Breast epithelium (tissue), 4 donors: Measurements from ENCODE around the gene FGF4. TPM values are rescaled to one million over a fixed set of nuclear protein-coding genes. Genes with fewer than 3 reads are reported as not detected.

Experiments
- DNase-seq, 2 donors: peaks; one replicate each; pipeline ENCODE4 v3.0.0-alpha.2; 2019; ENCODE audit warnings: low spot score in 2 of 2
- H3K27ac ChIP-seq, 2 donors: fragments of 200-600 bp; sonication (generic) in 1 of 2; one replicate each; pipeline ENCODE4 v1.5.1; 2016 to 2019; ENCODE audit warnings: mild to moderate bottlenecking in 1 of 2
- H3K27me3 ChIP-seq, 2 donors: fragments of 200-600 bp; sonication (generic) in 1 of 2; one replicate each; pipeline versions ENCODE4 v1.5.1 to v1.6.0; 2017 to 2019; ENCODE audit warnings: control low read depth in 1 of 2, mild to moderate bottlenecking in 1 of 2
- H3K36me3 ChIP-seq: fragments of 200-600 bp; one replicate; pipeline ENCODE4 v1.5.1; 2019
- H3K4me1 ChIP-seq, 2 donors: fragments of 200-600 bp; sonication (generic); one replicate each; pipeline ENCODE4 v1.5.1; 2016 to 2019; ENCODE audit warnings: control low read depth in 1 of 2
- H3K4me3 ChIP-seq, 3 donors: fragments of 200-600 bp; sonication (generic); 1 replicate in 2 of 3; 2 replicates in 1 of 3; pipeline ENCODE4 v1.5.1; 2016 to 2019; ENCODE audit warnings: mild to moderate bottlenecking in 3 of 3, moderate library complexity in 2 of 3
- H3K9me3 ChIP-seq, 2 donors: fragments of 200-600 bp; sonication (generic) in 1 of 2; one replicate each; pipeline ENCODE4 v1.5.1; 2016 to 2019; ENCODE audit warnings: control low read depth in 1 of 2
- CTCF ChIP-seq, 3 donors: fragments of 450-650 bp; IDR thresholded peaks; one replicate each; pipeline ENCODE4 v1.5.1; 2016 to 2017; ENCODE audit warnings: antibody characterized with exemption in 3 of 3, mild to moderate bottlenecking in 3 of 3, moderate library complexity in 3 of 3
- POLR2A ChIP-seq: fragments of 450-650 bp; IDR thresholded peaks from one replicate; pipeline ENCODE4 v1.6.1; 2016; ENCODE audit warnings: antibody characterized with exemption, mild to moderate bottlenecking, moderate library complexity
- POLR2AphosphoS5 ChIP-seq, 3 donors: sonication (generic); formaldehyde crosslinking; IDR thresholded peaks; one replicate each; pipeline ENCODE4 v1.6.1; 2017; ENCODE audit warnings: antibody characterized with exemption in 3 of 3
- intact Hi-C: fragments of 100-400 bp; cut with DNase I; formaldehyde crosslinking; loops from one replicate; pipeline ENCODE4 v1.15.1; 2023; ENCODE audit warnings: low total_unique reads
- total RNA-seq, 3 donors: library from RNA; depleted of rRNA; stranded (reverse); fragments of >200 nt; gene quantifications; one replicate each; pipeline ENCODE4 v1.1.0, GENCODE V29; 2016

The FGF4 gene
- total RNA-seq, 3 donors from 2014 or later: not detected

GRCh38 chr11:69799097-69799496, 24.0 kb upstream of the FGF4 start:
- Histone ChIP-seq H3K4me3 (no peak overlapping the region), H3K9me3 (no peaks in the 10 kb centered on the region), H3K4me1 (no peaks in the 10 kb centered on the region), H3K27ac (no peak overlapping the region), H3K36me3 (no peaks in the 10 kb centered on the region), H3K27me3 (no peaks in the 10 kb centered on the region)
- intact Hi-C loops: no loop called here
- TF ChIP-seq POLR2AphosphoS5 (IDR thresholded peaks at IDR 0.05): no peak
- TF ChIP-seq POLR2A: no peak
- no peak for TF ChIP-seq CTCF (IDR thresholded peaks at IDR 0.05)
- DNase-seq: no peak

GRCh38 chr11:69797737-69798528, 22.8 kb upstream of the FGF4 start:
- Histone ChIP-seq H3K27me3 (no peaks in the 10 kb centered on the region), H3K27ac (no peak overlapping the region), H3K36me3 (no peaks in the 10 kb centered on the region), H3K9me3 (no peaks in the 10 kb centered on the region), H3K4me1 (no peaks in the 10 kb centered on the region), H3K4me3 (no peak overlapping the region)
- intact Hi-C loops: no loop called here
- TF ChIP-seq CTCF (IDR thresholded peaks at IDR 0.05): no peak
- no peak for TF ChIP-seq POLR2AphosphoS5 (IDR thresholded peaks at IDR 0.05)
- no peak for TF ChIP-seq POLR2A
- no peak for DNase-seq

GRCh38 chr11:69797156-69797555, 22.0 kb upstream of the FGF4 start:
- Histone ChIP-seq H3K4me3 (no peak overlapping the region), H3K9me3 (no peaks in the 10 kb centered on the region), H3K4me1 (no peaks in the 10 kb centered on the region), H3K27me3 (no peaks in the 10 kb centered on the region), H3K36me3 (no peaks in the 10 kb centered on the region), H3K27ac (no peak overlapping the region)
- no peak for DNase-seq
- TF ChIP-seq POLR2A (no peak), CTCF (IDR thresholded peaks at IDR 0.05) (no peak), POLR2AphosphoS5 (IDR thresholded peaks at IDR 0.05) (no peak)
- intact Hi-C loops: no loop called here

- no peaks in the 10 kb centered on the region for H3K36me3 ChIP-seq
- no peaks in the 10 kb centered on the region for H3K9me3 ChIP-seq
- no peak for DNase-seq
- intact Hi-C loops: no loop called here
- H3K4me1 ChIP-seq: no peaks in the 10 kb centered on the region
- H3K27ac ChIP-seq: no peak overlapping the region
- TF ChIP-seq POLR2AphosphoS5 (IDR thresholded peaks at IDR 0.05): no peak
- no peak for TF ChIP-seq POLR2A
- no peak for TF ChIP-seq CTCF (IDR thresholded peaks at IDR 0.05)
- H3K4me3 ChIP-seq: no peak overlapping the region
- H3K27me3 ChIP-seq: no peaks in the 10 kb centered on the region
Observed at GRCh38 chr11:69796063-69796462, 20.9 kb upstream of the FGF4 start.

GRCh38 chr11:69791276-69792180, 16.4 kb upstream of the FGF4 start:
- no peak overlapping the region for H3K4me3 ChIP-seq
- H3K4me1 ChIP-seq: no peaks in the 10 kb centered on the region
- no peaks in the 10 kb centered on the region for H3K9me3 ChIP-seq
- no peak overlapping the region for H3K27ac ChIP-seq
- DNase-seq: no peak
- no peaks in the 10 kb centered on the region for H3K36me3 ChIP-seq
- intact Hi-C loops: no loop called here
- no peak for TF ChIP-seq CTCF (IDR thresholded peaks at IDR 0.05)
- TF ChIP-seq POLR2A: no peak
- TF ChIP-seq POLR2AphosphoS5 (IDR thresholded peaks at IDR 0.05): no peak
- H3K27me3 ChIP-seq: no peaks in the 10 kb centered on the region
